Measurements from ENCODE around the gene TRMT6. TPM values are rescaled to one million over a fixed set of nuclear protein-coding genes. Genes with fewer than 3 reads are reported as not detected.

The TRMT6 gene
- total RNA-seq, 1 experiment from 2014 or later = 37.3 TPM

DNA sequence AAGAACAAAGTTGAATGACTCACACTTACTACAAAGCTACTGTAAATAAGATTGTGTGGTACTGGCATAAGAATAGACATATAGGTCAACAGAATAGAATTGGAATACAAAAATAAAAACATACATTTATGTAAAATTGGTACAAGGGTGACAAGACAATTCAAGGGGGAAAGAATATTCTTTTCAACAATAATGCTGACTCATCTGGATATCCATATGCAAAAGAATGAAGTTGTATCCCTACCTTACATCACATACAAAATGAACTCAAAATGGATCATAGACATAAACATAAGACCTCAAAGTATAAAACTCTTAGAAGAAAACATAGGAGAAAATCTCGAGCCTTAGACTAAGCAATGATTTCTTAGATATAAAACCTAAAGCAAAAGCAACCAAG is 50.9 kb downstream of the TRMT6 start:
- no peak for DNase-seq (ENCODE audit: low spot score)

DNA sequence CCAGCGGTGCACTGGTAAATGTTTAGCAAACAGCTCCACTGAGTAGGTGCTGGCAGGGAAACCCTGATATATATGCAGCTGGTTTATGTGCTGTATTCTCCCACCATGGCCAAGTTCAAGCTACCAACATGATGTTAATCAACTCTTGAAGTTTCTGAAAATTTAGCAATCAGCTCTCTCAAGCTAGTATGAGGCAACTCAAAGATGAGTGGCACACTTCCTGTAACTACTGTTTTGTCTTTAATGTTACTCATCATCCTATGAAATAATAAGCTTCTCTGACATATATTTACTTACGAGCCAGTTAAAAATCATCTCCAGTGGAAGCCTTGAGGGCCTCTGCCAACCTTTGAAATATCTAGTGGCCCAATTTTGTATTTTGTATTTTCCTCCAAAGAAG is 54.7 kb downstream of the TRMT6 start:
- no peak for DNase-seq (ENCODE audit: low spot score)

DNA sequence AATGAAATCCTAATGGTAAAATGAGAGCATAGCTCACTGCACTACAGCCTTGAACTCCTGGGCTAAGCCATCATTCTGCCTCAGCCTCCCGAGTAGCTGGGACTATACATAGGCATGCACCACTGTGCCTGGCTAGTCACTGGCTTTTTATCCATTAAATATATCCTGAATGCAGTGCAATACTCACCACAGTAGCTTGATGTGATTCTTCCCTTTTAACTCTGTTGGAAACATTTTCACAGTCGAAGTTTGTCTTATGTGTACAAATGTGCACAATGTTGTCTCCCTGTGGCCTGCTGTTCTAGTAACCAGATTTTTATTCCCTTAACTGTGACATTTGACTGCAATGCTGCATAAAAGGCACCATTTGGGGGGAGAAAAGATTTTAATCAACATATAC is 56.7 kb downstream of the TRMT6 start:
- no peak for DNase-seq (ENCODE audit: low spot score)

DNA sequence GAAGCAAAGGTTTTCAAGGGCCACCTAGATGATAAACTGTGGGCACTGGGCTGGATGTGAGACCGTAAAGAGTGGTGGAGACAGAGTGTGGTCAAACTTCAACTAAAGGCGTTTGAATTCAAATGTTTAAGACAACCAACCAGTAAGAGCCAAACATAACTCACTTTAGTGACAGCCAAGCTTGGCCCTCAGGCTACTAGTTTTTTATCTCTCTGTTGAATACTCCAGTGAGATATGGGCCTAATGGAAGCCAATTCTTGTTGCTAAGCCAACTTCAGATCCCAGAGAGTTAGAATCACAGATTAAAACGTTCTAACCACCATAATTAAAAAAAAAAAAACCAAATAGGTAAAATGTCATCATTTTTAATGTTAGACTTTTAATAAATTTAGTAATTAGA is 57.3 kb downstream of the TRMT6 start:
- no peak for DNase-seq (ENCODE audit: low spot score)

DNA sequence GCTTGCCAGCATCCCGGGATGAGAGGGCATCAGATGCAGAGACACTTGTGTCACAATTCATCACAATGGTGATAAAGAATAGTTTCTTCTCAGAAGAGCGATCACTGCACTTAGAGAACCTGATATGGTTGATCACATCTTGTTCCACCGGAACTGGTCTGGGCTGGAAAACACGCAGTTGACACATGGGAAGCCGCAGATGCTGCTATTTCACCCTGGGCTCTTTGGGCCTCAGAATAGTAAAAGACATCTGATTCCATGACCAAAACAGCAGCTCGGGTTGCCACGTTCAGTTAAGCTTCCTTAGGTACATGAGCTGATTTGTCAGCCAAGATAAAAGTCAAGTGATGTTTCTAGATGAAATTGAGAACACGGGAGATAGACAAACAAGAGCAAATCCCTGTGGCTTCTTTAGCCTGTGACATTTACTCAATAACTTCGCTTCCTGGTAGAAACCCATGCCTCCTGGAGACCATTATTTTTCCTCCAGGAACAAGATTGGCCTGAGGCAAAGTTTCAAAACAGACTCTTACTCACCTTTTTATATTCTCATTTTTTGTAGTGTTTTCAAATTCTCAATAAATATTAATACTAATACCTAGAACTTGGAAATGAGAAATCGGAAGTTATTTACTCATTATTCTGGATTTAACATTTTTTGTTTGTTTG is 59.4 kb downstream of the TRMT6 start:
- no peak for DNase-seq (ENCODE audit: low spot score)

DNA sequence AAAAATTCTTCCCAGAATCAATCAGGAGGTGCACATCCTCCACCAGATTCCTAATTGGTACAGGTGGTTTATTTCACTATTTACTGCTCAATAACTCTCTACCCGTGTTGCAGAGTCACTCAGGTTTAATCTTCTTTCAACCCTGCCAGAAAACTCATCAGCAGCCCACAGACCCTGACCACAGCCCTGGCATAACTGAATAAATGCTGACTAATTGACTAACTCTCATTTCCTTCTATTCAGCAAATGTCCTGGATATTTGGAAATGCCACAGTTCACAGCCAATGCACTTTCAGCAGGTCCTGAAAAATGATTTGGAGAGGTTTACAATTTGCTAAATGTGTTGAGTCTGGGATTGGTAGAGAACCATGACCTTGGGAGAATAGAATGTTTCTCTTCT is 62.3 kb downstream of the TRMT6 start:
- DNase-seq (ENCODE audit: low spot score) = no peak

DNA sequence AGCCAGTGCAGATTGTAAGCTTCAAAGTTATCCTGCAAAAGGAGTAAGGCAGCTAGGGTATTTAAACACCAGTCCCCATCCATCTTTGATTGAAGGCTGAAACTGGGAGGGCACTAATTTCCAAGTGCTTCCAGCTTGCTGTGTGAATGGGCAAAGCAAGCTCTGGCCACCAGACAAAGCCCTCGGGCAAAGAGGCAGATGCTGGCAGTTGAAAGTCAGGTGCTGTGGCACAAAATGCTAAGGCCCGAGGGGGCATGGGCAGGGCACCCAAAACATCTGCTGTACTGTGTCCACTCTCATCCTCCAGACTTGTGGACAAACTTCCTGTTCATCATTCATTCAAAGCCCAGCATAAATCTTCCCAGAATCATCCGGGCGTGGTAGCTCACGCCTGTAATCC is 62.9 kb downstream of the TRMT6 start:
- DNase-seq (ENCODE audit: low spot score) = no peak

Other genes starting within 250 kb of the TRMT6 start
- 3.6 and 4.3 TPM in 2 replicates for gene SHLD1, start 200.1 kb downstream of the TRMT6 start, total RNA-seq (2014; rRNA removed; shearing (Covaris generic))
- gene CHGB, start 39.0 kb downstream of the TRMT6 start, total RNA-seq (2014; rRNA removed; shearing (Covaris generic)) = 0.03 and 0.34 TPM in 2 replicates
- gene MCM8, start 119 bp upstream of the TRMT6 start, total RNA-seq (2014; rRNA removed; shearing (Covaris generic)) = 39.2 and 51.6 TPM in 2 replicates
- gene CRLS1, start 55.6 kb upstream of the TRMT6 start, total RNA-seq (2014; rRNA removed; shearing (Covaris generic)) = 63.4 and 73.2 TPM in 2 replicates
- 0.26 and 0.86 TPM in 2 replicates for gene LRRN4, start 103.5 kb upstream of the TRMT6 start, total RNA-seq (2014; rRNA removed; shearing (Covaris generic))
- 6.5 and 7.0 TPM in 2 replicates for gene FERMT1, start 172.5 kb upstream of the TRMT6 start, total RNA-seq (2014; rRNA removed; shearing (Covaris generic))